Endothelial cell (in vitro differentiated cells): ENCODE data around the gene TBC1D4. TPM values are rescaled to one million over a fixed set of nuclear protein-coding genes. Genes with fewer than 3 reads are reported as not detected.

Source experiments
- DNase-seq: peaks from one replicate; pipeline ENCODE4 v3.0.0; 2021; ENCODE audit warnings: low spot score
- H3K27ac Mint-ChIP-seq: one replicate; pipeline ENCODE4 v1.8.0; 2021; ENCODE audit warnings: mixed read lengths, inconsistent platforms; ENCODE audit not compliant: unreplicated experiment
- H3K27me3 Mint-ChIP-seq: one replicate; pipeline ENCODE4 v1.8.0; 2021; ENCODE audit warnings: mild to moderate bottlenecking, moderate library complexity, mixed read lengths, inconsistent platforms; ENCODE audit not compliant: unreplicated experiment
- H3K36me3 Mint-ChIP-seq: one replicate; pipeline ENCODE4 v1.8.0; 2021; ENCODE audit warnings: mild to moderate bottlenecking, low read depth, mixed read lengths, inconsistent platforms; ENCODE audit not compliant: unreplicated experiment
- H3K4me1 Mint-ChIP-seq: one replicate; pipeline ENCODE4 v1.8.0; 2021; ENCODE audit warnings: mild to moderate bottlenecking, mixed read lengths, inconsistent platforms; ENCODE audit not compliant: unreplicated experiment
- H3K4me3 Mint-ChIP-seq: one replicate; pipeline ENCODE4 v1.8.0; 2021; ENCODE audit warnings: mild to moderate bottlenecking, mixed read lengths, inconsistent platforms; ENCODE audit not compliant: unreplicated experiment
- H3K9me3 Mint-ChIP-seq: one replicate; pipeline ENCODE4 v1.8.0; 2021; ENCODE audit warnings: mixed read lengths, inconsistent platforms; ENCODE audit not compliant: unreplicated experiment
- total RNA-seq: library from RNA; stranded (reverse); fragmentation: NEBNext Ultra II Directional; extraction: Animal tissue kit (Norgen Biotek cat#: 25700); gene quantifications from one replicate; pipeline ENCODE4 v1.2.1, GENCODE V29; 2021; ENCODE audit not compliant: unreplicated experiment
- TF ChIP-seq, protein P1 (sequence below): fragments of 200-600 bp; sonication (generic); IDR thresholded peaks from one replicate; pipeline ENCODE4 v1.5.0; 2021; ENCODE audit warnings: antibody characterized with exemption; ENCODE audit not compliant: unreplicated experiment

TBC1D4 gene
- total RNA-seq, 1 donor from 2014 or later: 47.2 TPM

DNA sequence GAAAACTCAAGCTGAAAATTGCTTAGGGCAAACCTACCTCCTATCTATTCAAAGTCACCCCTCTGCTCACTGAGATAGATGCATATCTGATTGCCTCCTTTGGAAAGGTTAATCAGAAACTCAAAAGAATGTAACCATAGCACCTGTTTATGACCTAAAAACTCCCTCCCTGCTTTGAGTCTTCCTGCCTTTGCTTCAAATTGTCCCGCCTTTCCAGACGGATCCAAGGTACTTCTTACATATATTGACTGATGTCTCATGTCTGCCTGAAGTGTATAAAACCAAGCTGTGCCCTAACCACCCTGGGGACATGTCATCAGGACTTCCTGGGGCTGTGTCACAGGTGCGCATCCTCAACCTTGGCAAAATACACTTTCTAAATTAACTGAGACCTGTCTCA lies 118.6 kb downstream of the TBC1D4 start:
- Mint-ChIP-seq H3K4me1 (peaks cover 29% of the 10 kb centered on the region), H3K36me3 (no peaks in the 10 kb centered on the region), H3K27me3 (peaks cover 2% of the 10 kb centered on the region), H3K4me3 (no peak overlapping the region), H3K27ac (no peak overlapping the region), H3K9me3 (no peaks in the 10 kb centered on the region)
- TF ChIP-seq, protein P1, sequence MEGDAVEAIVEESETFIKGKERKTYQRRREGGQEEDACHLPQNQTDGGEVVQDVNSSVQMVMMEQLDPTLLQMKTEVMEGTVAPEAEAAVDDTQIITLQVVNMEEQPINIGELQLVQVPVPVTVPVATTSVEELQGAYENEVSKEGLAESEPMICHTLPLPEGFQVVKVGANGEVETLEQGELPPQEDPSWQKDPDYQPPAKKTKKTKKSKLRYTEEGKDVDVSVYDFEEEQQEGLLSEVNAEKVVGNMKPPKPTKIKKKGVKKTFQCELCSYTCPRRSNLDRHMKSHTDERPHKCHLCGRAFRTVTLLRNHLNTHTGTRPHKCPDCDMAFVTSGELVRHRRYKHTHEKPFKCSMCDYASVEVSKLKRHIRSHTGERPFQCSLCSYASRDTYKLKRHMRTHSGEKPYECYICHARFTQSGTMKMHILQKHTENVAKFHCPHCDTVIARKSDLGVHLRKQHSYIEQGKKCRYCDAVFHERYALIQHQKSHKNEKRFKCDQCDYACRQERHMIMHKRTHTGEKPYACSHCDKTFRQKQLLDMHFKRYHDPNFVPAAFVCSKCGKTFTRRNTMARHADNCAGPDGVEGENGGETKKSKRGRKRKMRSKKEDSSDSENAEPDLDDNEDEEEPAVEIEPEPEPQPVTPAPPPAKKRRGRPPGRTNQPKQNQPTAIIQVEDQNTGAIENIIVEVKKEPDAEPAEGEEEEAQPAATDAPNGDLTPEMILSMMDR: no peak
- DNase-seq: no peak

DNA sequence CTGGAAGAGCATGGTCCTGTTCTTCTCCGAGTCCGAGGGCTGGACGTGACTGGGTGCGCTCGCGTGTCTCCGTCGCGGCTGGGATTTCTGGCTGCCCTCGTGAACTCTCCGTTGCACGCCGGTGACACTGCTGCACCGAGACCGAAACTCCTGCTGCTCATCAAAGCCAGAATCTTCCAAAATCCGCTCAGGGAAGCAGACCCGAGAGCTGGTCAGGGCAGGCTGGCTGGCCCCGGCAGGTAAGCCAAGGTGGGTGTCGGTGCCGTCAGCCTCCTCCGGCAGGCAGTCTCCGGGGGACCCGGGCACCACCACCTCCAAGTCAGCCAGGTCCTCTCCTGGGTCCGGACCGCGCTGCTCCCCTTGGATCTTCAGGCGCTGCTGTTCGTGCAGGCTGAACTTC lies 119.9 kb downstream of the TBC1D4 start:
- TF ChIP-seq, protein P1: no peak
- Mint-ChIP-seq H3K4me1 (peaks cover 22% of the 10 kb centered on the region), H3K36me3 (no peaks in the 10 kb centered on the region), H3K27ac (no peak overlapping the region), H3K4me3 (no peak overlapping the region), H3K9me3 (no peaks in the 10 kb centered on the region), H3K27me3 (peaks cover 5% of the 10 kb centered on the region)
- no peak for DNase-seq

DNA sequence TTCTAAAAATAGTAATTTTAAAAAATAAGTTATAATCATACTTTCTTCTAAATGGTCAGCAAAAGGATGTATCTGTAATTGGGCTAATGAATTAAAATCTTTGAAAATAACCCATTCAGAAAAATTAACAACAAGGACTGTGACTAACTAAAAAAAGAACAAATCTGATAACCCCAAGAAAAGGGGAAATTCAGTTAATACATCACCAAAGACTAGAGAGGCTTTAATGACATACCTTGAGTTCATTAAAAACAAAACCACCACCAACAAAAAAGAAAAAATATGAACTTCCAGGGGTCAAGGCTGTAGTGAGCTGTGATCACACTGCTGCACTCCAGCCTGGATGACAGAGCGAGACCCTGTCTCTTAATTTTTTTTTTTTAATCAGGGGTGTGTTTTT lies 121.8 kb downstream of the TBC1D4 start:
- Mint-ChIP-seq H3K27me3 (peaks cover 5% of the 10 kb centered on the region), H3K4me1 (peaks cover 8% of the 10 kb centered on the region), H3K36me3 (no peaks in the 10 kb centered on the region), H3K27ac (no peak overlapping the region), H3K9me3 (no peaks in the 10 kb centered on the region), H3K4me3 (no peak overlapping the region)
- TF ChIP-seq, protein P1: no peak
- DNase-seq: no peak

DNA sequence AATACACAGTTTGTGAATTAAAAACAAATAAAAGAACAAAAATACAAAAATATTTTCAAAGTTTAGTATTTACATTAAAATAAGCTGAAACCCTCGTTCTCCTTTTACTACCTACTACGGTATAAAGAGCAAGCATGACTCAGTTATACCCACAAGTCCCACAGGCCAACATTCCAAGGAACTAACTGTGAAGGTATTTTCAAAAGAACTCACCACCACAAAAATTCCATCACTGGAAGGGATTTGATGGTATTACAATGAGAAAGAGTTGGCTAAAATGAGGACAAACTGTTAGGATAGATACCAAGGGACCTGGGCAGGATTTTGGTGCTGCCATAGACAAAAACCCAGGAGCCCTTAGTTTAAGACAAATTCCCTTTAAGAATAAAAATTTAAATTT lies 122.7 kb downstream of the TBC1D4 start:
- Mint-ChIP-seq H3K36me3 (no peaks in the 10 kb centered on the region), H3K4me3 (no peak overlapping the region), H3K27ac (no peak overlapping the region), H3K4me1 (peaks cover 8% of the 10 kb centered on the region), H3K9me3 (no peaks in the 10 kb centered on the region), H3K27me3 (peaks cover 5% of the 10 kb centered on the region)
- TF ChIP-seq, protein P1: no peak
- no peak for DNase-seq

DNA sequence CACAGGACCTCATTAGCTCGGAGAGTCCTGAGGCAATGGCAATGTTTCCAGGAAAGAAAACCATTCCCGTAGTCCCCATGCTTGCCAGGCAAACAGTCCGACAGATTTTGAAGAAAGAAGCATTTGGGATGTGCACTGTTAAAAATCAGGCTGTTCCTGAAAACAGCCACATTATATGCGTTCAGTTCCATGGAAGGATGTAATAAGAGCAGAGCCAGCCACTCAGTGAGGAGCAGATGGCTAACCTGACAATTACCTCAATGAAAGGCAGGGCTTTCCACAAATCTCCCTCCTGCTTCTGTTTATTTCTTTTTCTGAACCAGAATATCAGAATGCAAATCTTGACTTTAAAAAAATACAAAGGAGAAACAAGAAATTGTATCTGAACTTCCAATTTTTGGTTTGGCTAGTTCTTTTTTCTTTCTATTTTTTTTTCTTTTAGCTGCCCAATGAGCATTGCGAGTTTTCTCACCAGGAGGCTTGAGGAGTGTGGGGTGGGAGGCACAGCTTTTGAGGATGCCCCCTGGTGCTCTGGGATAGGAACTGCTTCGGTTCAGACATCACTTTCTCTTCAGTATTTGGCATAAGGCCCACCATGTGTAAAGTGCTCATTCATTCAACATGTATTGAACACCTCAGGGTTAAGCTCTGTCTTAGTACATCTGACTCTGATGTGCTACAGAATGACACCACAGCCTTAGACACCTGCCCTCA lies 124.2 kb downstream of the TBC1D4 start:
- TF ChIP-seq, protein P1: peak; percentile 77
- H3K27me3 Mint-ChIP-seq: peaks cover 5% of the 10 kb centered on the region
- peaks cover 6% of the 10 kb centered on the region for H3K36me3 Mint-ChIP-seq
- H3K4me3 Mint-ChIP-seq: no peak overlapping the region
- H3K9me3 Mint-ChIP-seq: no peaks in the 10 kb centered on the region
- H3K4me1 Mint-ChIP-seq: peaks cover 8% of the 10 kb centered on the region
- H3K27ac Mint-ChIP-seq: no peak overlapping the region
- peak; percentile 57 for DNase-seq
